Measurements from ENCODE around the gene TMEM170A.

The TMEM170A gene

GRCh38 chr16:75483222-75483621 lies 18.7 kb upstream of the TMEM170A start:
- H3K27ac ChIP-seq (ENCODE audit: low read length), result no peak overlapping the region
- TF ChIP-seq CTCF (IDR thresholded peaks at IDR 0.05; ENCODE audit: borderline replicate concordance, extremely low read depth, low read length, poor library complexity, severe bottlenecking) (no peak), EZH2 (IDR thresholded peaks at IDR 0.05; ENCODE audit: borderline replicate concordance, low read depth, low read length, severe bottlenecking) (no peak)
- H3K79me2 ChIP-seq (ENCODE audit: insufficient read depth, low read length), result no peaks in the 10 kb centered on the region
- no peak for ATAC-seq (ENCODE audit: insufficient read depth, low read depth)
- H3K9ac ChIP-seq (ENCODE audit: low read depth, low read length), result no peak overlapping the region
- H2AFZ ChIP-seq (ENCODE audit: low read depth, low read length), result no peak overlapping the region
- H3K4me2 ChIP-seq (ENCODE audit: insufficient read depth, low read length), result no peak overlapping the region
- no peaks in the 10 kb centered on the region for H3K27me3 ChIP-seq (ENCODE audit: insufficient read depth, low read length, poor library complexity)
- H3K9me3 ChIP-seq (ENCODE audit: insufficient read depth, low read length, severe bottlenecking), result no peaks in the 10 kb centered on the region
- H3K36me3 ChIP-seq (ENCODE audit: insufficient read depth, low read length), result no peaks in the 10 kb centered on the region
- no peaks in the 10 kb centered on the region for H4K20me1 ChIP-seq (ENCODE audit: insufficient read depth, low read length)
- no peak for DNase-seq
- peaks cover 24% of the 10 kb centered on the region for H3K4me1 ChIP-seq (ENCODE audit: insufficient read depth, low read length)
- H3K4me3 ChIP-seq (ENCODE audit: low read depth in 1 of 2, low read length in 2 of 2), result no peak overlapping the region

- H4K20me1 ChIP-seq (ENCODE audit: insufficient read depth, low read length), result no peaks in the 10 kb centered on the region
- no peak for TF ChIP-seq CTCF (IDR thresholded peaks at IDR 0.05; ENCODE audit: borderline replicate concordance, extremely low read depth, low read length, poor library complexity, severe bottlenecking)
- no peak for TF ChIP-seq EZH2 (IDR thresholded peaks at IDR 0.05; ENCODE audit: borderline replicate concordance, low read depth, low read length, severe bottlenecking)
- ATAC-seq (ENCODE audit: insufficient read depth, low read depth) (no peak), DNase-seq (no peak)
- peaks cover 24% of the 10 kb centered on the region for H3K4me1 ChIP-seq (ENCODE audit: insufficient read depth, low read length)
- no peaks in the 10 kb centered on the region for H3K79me2 ChIP-seq (ENCODE audit: insufficient read depth, low read length)
- no peak overlapping the region for H3K4me3 ChIP-seq (ENCODE audit: low read depth in 1 of 2, low read length in 2 of 2)
- H3K27me3 ChIP-seq (ENCODE audit: insufficient read depth, low read length, poor library complexity), result no peaks in the 10 kb centered on the region
- H2AFZ ChIP-seq (ENCODE audit: low read depth, low read length), result no peak overlapping the region
- H3K36me3 ChIP-seq (ENCODE audit: insufficient read depth, low read length), result no peaks in the 10 kb centered on the region
- no peaks in the 10 kb centered on the region for H3K9me3 ChIP-seq (ENCODE audit: insufficient read depth, low read length, severe bottlenecking)
- no peak overlapping the region for H3K4me2 ChIP-seq (ENCODE audit: insufficient read depth, low read length)
- H3K27ac ChIP-seq (ENCODE audit: low read length), result no peak overlapping the region
- no peak overlapping the region for H3K9ac ChIP-seq (ENCODE audit: low read depth, low read length)
Measured at GRCh38 chr16:75482434-75483205, 18.1 kb upstream of the TMEM170A start.

- Histone ChIP-seq H3K27ac (ENCODE audit: low read length) (no peak overlapping the region), H4K20me1 (ENCODE audit: insufficient read depth, low read length) (no peaks in the 10 kb centered on the region), H3K4me2 (ENCODE audit: insufficient read depth, low read length) (no peak overlapping the region), H3K27me3 (ENCODE audit: insufficient read depth, low read length, poor library complexity) (no peaks in the 10 kb centered on the region), H2AFZ (ENCODE audit: low read depth, low read length) (no peak overlapping the region), H3K4me1 (ENCODE audit: insufficient read depth, low read length) (peaks cover 22% of the 10 kb centered on the region), H3K9ac (ENCODE audit: low read depth, low read length) (no peak overlapping the region), H3K79me2 (ENCODE audit: insufficient read depth, low read length) (no peaks in the 10 kb centered on the region), H3K4me3 (ENCODE audit: low read depth in 1 of 2, low read length in 2 of 2) (no peak overlapping the region), H3K9me3 (ENCODE audit: insufficient read depth, low read length, severe bottlenecking) (no peaks in the 10 kb centered on the region), H3K36me3 (ENCODE audit: insufficient read depth, low read length) (no peaks in the 10 kb centered on the region)
- TF ChIP-seq EZH2 (IDR thresholded peaks at IDR 0.05; ENCODE audit: borderline replicate concordance, low read depth, low read length, severe bottlenecking), result no peak
- no peak for TF ChIP-seq CTCF (IDR thresholded peaks at IDR 0.05; ENCODE audit: borderline replicate concordance, extremely low read depth, low read length, poor library complexity, severe bottlenecking)
- ATAC-seq (ENCODE audit: insufficient read depth, low read depth), result no peak
- no peak for DNase-seq
Measured at GRCh38 chr16:75481475-75481874, 17.0 kb upstream of the TMEM170A start.
